ENCODE measurements around the gene ADARB1.

ADARB1 gene

GRCh38 chr21:45215213-45215612, 140.8 kb downstream of the ADARB1 start:
- H2BK15ac ChIP-seq (ENCODE audit: low read depth, poor library complexity, severe bottlenecking): no peak overlapping the region
- WGBS: 80% methylated on average over 1 of the region's 2 CpGs

GRCh38 chr21:45217010-45217409, 142.6 kb downstream of the ADARB1 start:
- peaks cover 9 to 22% of the 10 kb centered on the region in 2 experiments for H3K36me3 ChIP-seq (ENCODE audit: control insufficient read depth in 1 of 2, insufficient read depth in 2 of 2, low read depth in 1 of 2, low read length in 2 of 2)
- WGBS: no CpG with 5 or more reads among the region's 1 CpG
- no peak overlapping the region for H3K4me2 ChIP-seq (ENCODE audit: low read length, poor library complexity, severe bottlenecking)
- peaks cover 0 to 5% of the 10 kb centered on the region in 2 experiments for H3K27me3 ChIP-seq (ENCODE audit: control insufficient read depth in 1 of 2, insufficient read depth in 1 of 2, low read length in 2 of 2)
- H2AK5ac ChIP-seq (ENCODE audit: low read length, severe bottlenecking): no peak overlapping the region
- H2BK15ac ChIP-seq (ENCODE audit: low read depth, poor library complexity, severe bottlenecking): no peak overlapping the region
- H3K4me3 ChIP-seq (ENCODE audit: insufficient read depth in 1 of 2, low read depth in 1 of 2, low read length in 2 of 2): no peak overlapping the region
- no peak overlapping the region for H3K27ac ChIP-seq (ENCODE audit: low read length, poor library complexity, severe bottlenecking)
- no peaks in the 10 kb centered on the region for H3K79me1 ChIP-seq (replicated peaks; ENCODE audit: low read length, poor library complexity, severe bottlenecking)
- H3K4me1 ChIP-seq (ENCODE audit: control insufficient read depth, insufficient read depth, low read depth, low read length): peaks cover 2% of the 10 kb centered on the region
- H3K9ac ChIP-seq (ENCODE audit: low read length): no peak overlapping the region
- no peak overlapping the region for H2BK120ac ChIP-seq (ENCODE audit: low read depth, low read length)
- no peak overlapping the region for H3K14ac ChIP-seq (ENCODE audit: low read length in 2 of 2)
- H3K4ac ChIP-seq (ENCODE audit: low read depth in 1 of 2, low read length in 2 of 2): no peak overlapping the region
- no peak overlapping the region for H4K8ac ChIP-seq (ENCODE audit: low read length)
- no peak overlapping the region for H2AFZ ChIP-seq (ENCODE audit: low read depth, low read length)
- H2BK12ac ChIP-seq (ENCODE audit: low read length in 2 of 2): no peak overlapping the region
- DNase-seq: no peak
- no peak overlapping the region for H3K23ac ChIP-seq (ENCODE audit: low read length in 2 of 2)
- H2BK5ac ChIP-seq (ENCODE audit: low read depth, low read length, poor library complexity, severe bottlenecking): no peak overlapping the region
- peaks cover 19% of the 10 kb centered on the region for H3K9me3 ChIP-seq (ENCODE audit: control insufficient read depth, low read length)
- H3K18ac ChIP-seq (ENCODE audit: low read depth in 1 of 2, low read length in 2 of 2): no peak overlapping the region
- H4K91ac ChIP-seq (ENCODE audit: low read length): no peak overlapping the region

More at GRCh38 chr21:45215213-45215612, 140.8 kb downstream of the ADARB1 start:
- no peak overlapping the region for H2AK5ac ChIP-seq (ENCODE audit: low read length, severe bottlenecking)
- no peak overlapping the region for H3K14ac ChIP-seq (ENCODE audit: low read length in 2 of 2)
- no peak overlapping the region for H2BK5ac ChIP-seq (ENCODE audit: low read depth, low read length, poor library complexity, severe bottlenecking)
- no peak overlapping the region for H3K18ac ChIP-seq (ENCODE audit: low read depth in 1 of 2, low read length in 2 of 2)
- H2BK120ac ChIP-seq (ENCODE audit: low read depth, low read length): no peak overlapping the region
- H3K23ac ChIP-seq (ENCODE audit: low read length in 2 of 2): no peak overlapping the region
- H2BK12ac ChIP-seq (ENCODE audit: low read length in 2 of 2): no peak overlapping the region
- H3K9me3 ChIP-seq (ENCODE audit: control insufficient read depth, low read length): peaks cover 19% of the 10 kb centered on the region
- H4K8ac ChIP-seq (ENCODE audit: low read length): no peak overlapping the region
- H3K27ac ChIP-seq (ENCODE audit: low read length, poor library complexity, severe bottlenecking): no peak overlapping the region
- peaks cover 3% of the 10 kb centered on the region for H3K4me1 ChIP-seq (ENCODE audit: control insufficient read depth, insufficient read depth, low read depth, low read length)
- H3K9ac ChIP-seq (ENCODE audit: low read length): no peak overlapping the region
- no peak overlapping the region for H3K4me3 ChIP-seq (ENCODE audit: insufficient read depth in 1 of 2, low read depth in 1 of 2, low read length in 2 of 2)
- H3K4ac ChIP-seq (ENCODE audit: low read depth in 1 of 2, low read length in 2 of 2): no peak overlapping the region
- H3K79me1 ChIP-seq (replicated peaks; ENCODE audit: low read length, poor library complexity, severe bottlenecking): no peaks in the 10 kb centered on the region
- no peak overlapping the region for H4K91ac ChIP-seq (ENCODE audit: low read length)
- H3K27me3 ChIP-seq (ENCODE audit: control insufficient read depth in 1 of 2, insufficient read depth in 1 of 2, low read length in 2 of 2): no peaks in the 10 kb centered on the region
- no peak for DNase-seq
- H3K4me2 ChIP-seq (ENCODE audit: low read length, poor library complexity, severe bottlenecking): no peak overlapping the region
- H2AFZ ChIP-seq (ENCODE audit: low read depth, low read length): no peak overlapping the region
- H3K36me3 ChIP-seq (ENCODE audit: control insufficient read depth in 1 of 2, insufficient read depth in 2 of 2, low read depth in 1 of 2, low read length in 2 of 2): peaks cover 4 to 16% of the 10 kb centered on the region in 2 experiments

- H3K9me3 ChIP-seq (ENCODE audit: control insufficient read depth, low read length): peaks cover 19% of the 10 kb centered on the region
- no peak overlapping the region for H3K4me2 ChIP-seq (ENCODE audit: low read length, poor library complexity, severe bottlenecking)
- H3K4me1 ChIP-seq (ENCODE audit: control insufficient read depth, insufficient read depth, low read depth, low read length): peaks cover 4% of the 10 kb centered on the region
- H3K27ac ChIP-seq (ENCODE audit: low read length, poor library complexity, severe bottlenecking): no peak overlapping the region
- peaks cover 5 to 29% of the 10 kb centered on the region in 2 experiments for H3K36me3 ChIP-seq (ENCODE audit: control insufficient read depth in 1 of 2, insufficient read depth in 2 of 2, low read depth in 1 of 2, low read length in 2 of 2)
- H4K8ac ChIP-seq (ENCODE audit: low read length): no peak overlapping the region
- H2BK12ac ChIP-seq (ENCODE audit: low read length in 2 of 2): no peak overlapping the region
- no peak overlapping the region for H2BK5ac ChIP-seq (ENCODE audit: low read depth, low read length, poor library complexity, severe bottlenecking)
- WGBS: 95% methylated on average over 6 of the region's 6 CpGs
- no peak overlapping the region for H4K91ac ChIP-seq (ENCODE audit: low read length)
- H2AFZ ChIP-seq (ENCODE audit: low read depth, low read length): no peak overlapping the region
- no peaks in the 10 kb centered on the region for H3K79me1 ChIP-seq (replicated peaks; ENCODE audit: low read length, poor library complexity, severe bottlenecking)
- H3K4me3 ChIP-seq (ENCODE audit: insufficient read depth in 1 of 2, low read depth in 1 of 2, low read length in 2 of 2): no peak overlapping the region
- H3K4ac ChIP-seq (ENCODE audit: low read depth in 1 of 2, low read length in 2 of 2): no peak overlapping the region
- peak overlapping the region; percentile 32 for H3K9ac ChIP-seq (ENCODE audit: low read length)
- no peak overlapping the region for H3K23ac ChIP-seq (ENCODE audit: low read length in 2 of 2)
- no peak overlapping the region for H3K18ac ChIP-seq (ENCODE audit: low read depth in 1 of 2, low read length in 2 of 2)
- H3K27me3 ChIP-seq (ENCODE audit: control insufficient read depth in 1 of 2, insufficient read depth in 1 of 2, low read length in 2 of 2): peaks cover 0 to 5% of the 10 kb centered on the region in 2 experiments
- no peak overlapping the region for H2BK120ac ChIP-seq (ENCODE audit: low read depth, low read length)
- DNase-seq: no peak
- no peak overlapping the region for H2AK5ac ChIP-seq (ENCODE audit: low read length, severe bottlenecking)
- no peak overlapping the region for H3K14ac ChIP-seq (ENCODE audit: low read length in 2 of 2)
- no peak overlapping the region for H2BK15ac ChIP-seq (ENCODE audit: low read depth, poor library complexity, severe bottlenecking)
Observed at GRCh38 chr21:45219517-45219916, 145.1 kb downstream of the ADARB1 start.

GRCh38 chr21:45220071-45220481, 145.7 kb downstream of the ADARB1 start:
- 94% methylated on average over 3 of the region's 4 CpGs for WGBS
- Histone ChIP-seq H3K9me3 (ENCODE audit: control insufficient read depth, low read length) (peaks cover 19% of the 10 kb centered on the region), H3K14ac (ENCODE audit: low read length in 2 of 2) (no peak overlapping the region), H3K9ac (ENCODE audit: low read length) (peak overlapping the region; percentile 32), H2AFZ (ENCODE audit: low read depth, low read length) (no peak overlapping the region), H3K4me3 (ENCODE audit: insufficient read depth in 1 of 2, low read depth in 1 of 2, low read length in 2 of 2) (no peak overlapping the region), H3K4ac (ENCODE audit: low read depth in 1 of 2, low read length in 2 of 2) (no peak overlapping the region), H4K91ac (ENCODE audit: low read length) (no peak overlapping the region), H2BK15ac (ENCODE audit: low read depth, poor library complexity, severe bottlenecking) (no peak overlapping the region), H2BK120ac (ENCODE audit: low read depth, low read length) (no peak overlapping the region), H3K27ac (ENCODE audit: low read length, poor library complexity, severe bottlenecking) (no peak overlapping the region), H3K79me1 (replicated peaks; ENCODE audit: low read length, poor library complexity, severe bottlenecking) (no peaks in the 10 kb centered on the region), H3K36me3 (ENCODE audit: control insufficient read depth in 1 of 2, insufficient read depth in 2 of 2, low read depth in 1 of 2, low read length in 2 of 2) (peaks cover 5 to 29% of the 10 kb centered on the region in 2 experiments), H2BK12ac (ENCODE audit: low read length in 2 of 2) (no peak overlapping the region), H4K8ac (ENCODE audit: low read length) (no peak overlapping the region), H3K4me1 (ENCODE audit: control insufficient read depth, insufficient read depth, low read depth, low read length) (peaks cover 4% of the 10 kb centered on the region), H2AK5ac (ENCODE audit: low read length, severe bottlenecking) (no peak overlapping the region), H3K27me3 (ENCODE audit: control insufficient read depth in 1 of 2, insufficient read depth in 1 of 2, low read length in 2 of 2) (peaks cover 0 to 10% of the 10 kb centered on the region in 2 experiments), H3K4me2 (ENCODE audit: low read length, poor library complexity, severe bottlenecking) (no peak overlapping the region), H2BK5ac (ENCODE audit: low read depth, low read length, poor library complexity, severe bottlenecking) (no peak overlapping the region), H3K18ac (ENCODE audit: low read depth in 1 of 2, low read length in 2 of 2) (no peak overlapping the region), H3K23ac (ENCODE audit: low read length in 2 of 2) (no peak overlapping the region)
- no peak for DNase-seq
